ENCODE data around the gene PCGF1.

The PCGF1 gene

DNA sequence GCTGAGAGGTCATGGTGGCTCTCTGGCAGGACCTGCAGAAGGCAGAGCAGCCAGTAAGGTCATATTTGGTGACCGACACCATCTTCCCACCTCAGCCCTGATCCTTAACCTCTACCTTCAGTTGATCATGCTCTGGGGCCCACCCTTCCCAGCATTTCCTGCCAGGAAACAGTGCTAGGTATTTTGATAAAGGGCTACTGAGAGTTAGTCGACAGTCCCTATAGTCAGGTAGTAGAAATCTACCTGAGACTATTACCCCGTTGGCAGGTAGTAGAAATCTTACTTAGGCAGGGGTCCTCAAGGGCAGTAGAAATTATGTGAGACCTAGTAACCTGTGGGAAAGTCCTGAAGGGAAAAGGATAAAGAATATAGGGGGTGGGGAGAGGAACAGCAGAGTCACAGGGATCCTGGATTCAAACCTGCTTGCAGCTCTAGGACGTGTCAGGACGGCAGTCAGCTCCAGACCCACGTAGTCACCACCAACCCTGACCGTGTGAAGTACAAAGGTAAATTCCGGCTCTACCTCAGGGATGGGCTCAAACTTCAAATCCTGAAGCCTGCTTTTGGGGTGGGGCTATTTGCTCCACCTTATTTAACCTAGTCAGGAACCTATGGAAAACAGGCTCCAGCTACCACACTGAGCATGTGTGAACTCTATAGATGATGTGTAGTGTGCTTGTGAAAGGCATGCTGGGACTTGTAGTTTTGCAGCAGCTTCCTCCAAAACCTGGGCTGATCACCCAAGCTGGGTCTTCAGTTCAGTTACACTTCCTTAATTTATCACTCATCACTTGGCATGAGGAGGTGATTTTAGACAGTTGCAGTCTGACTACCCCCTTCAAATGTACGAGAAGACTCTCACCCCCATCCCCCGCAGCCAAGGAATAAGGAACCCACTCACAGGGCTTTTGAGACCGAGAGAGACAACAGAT is 18.5 kb upstream of the PCGF1 start, which contains the start of gene DQX1:
DQX1 (minus strand) TSS at position 515 of the 932 bp plus-strand sequence; CDS start at position 13, 502 bp downstream.
- H3K4me1 ChIP-seq (ENCODE audit: insufficient read depth, low read length) = peaks cover 4% of the 10 kb centered on the region; the same call in 1 of the 2 replicates
- WGBS = 93% methylated on average over 11 of the region's 11 CpGs
- H3K27ac ChIP-seq (ENCODE audit: low read depth, low read length) = no peak within 1 kb of the TSS
- peaks cover 17% of the 10 kb centered on the region; the same call in 1 of the 2 replicates for H3K27me3 ChIP-seq (ENCODE audit: insufficient read depth, low read length)
- H3K36me3 ChIP-seq (ENCODE audit: insufficient read depth, low read length) = peaks cover 21% of the 10 kb centered on the region
- H3K9me3 ChIP-seq (ENCODE audit: insufficient read depth, low read depth, low read length) = no peaks in the 10 kb centered on the region
- no peak within 1 kb of the TSS for H3K4me3 ChIP-seq (ENCODE audit: low read length)
- H3K9ac ChIP-seq (ENCODE audit: low read depth, low read length) = no peak within 1 kb of the TSS

GRCh38 chr2:74524955-74525716 is 17.6 kb upstream of the PCGF1 start:
- WGBS = 91% methylated on average over 10 of the region's 10 CpGs
- Histone ChIP-seq H3K36me3 (ENCODE audit: insufficient read depth, low read length) (peaks cover 21% of the 10 kb centered on the region), H3K9me3 (ENCODE audit: insufficient read depth, low read depth, low read length) (no peaks in the 10 kb centered on the region), H3K27me3 (ENCODE audit: insufficient read depth, low read length) (peaks cover 26% of the 10 kb centered on the region), H3K27ac (ENCODE audit: low read depth, low read length) (no peak overlapping the region), H3K9ac (ENCODE audit: low read depth, low read length) (no peak overlapping the region), H3K4me1 (ENCODE audit: insufficient read depth, low read length) (peaks cover 4% of the 10 kb centered on the region; the same call in 1 of the 2 replicates), H3K4me3 (ENCODE audit: low read length) (no peak overlapping the region)

- no peaks in the 10 kb centered on the region for H3K9me3 ChIP-seq (ENCODE audit: insufficient read depth, low read depth, low read length)
- WGBS = 86% methylated on average over 9 of the region's 9 CpGs
- H3K4me1 ChIP-seq (ENCODE audit: insufficient read depth, low read length) = peaks cover 4% of the 10 kb centered on the region; the same call in 1 of the 2 replicates
- H3K27ac ChIP-seq (ENCODE audit: low read depth, low read length) = no peak overlapping the region
- no peak overlapping the region for H3K4me3 ChIP-seq (ENCODE audit: low read length)
- peaks cover 37% of the 10 kb centered on the region for H3K27me3 ChIP-seq (ENCODE audit: insufficient read depth, low read length)
- H3K36me3 ChIP-seq (ENCODE audit: insufficient read depth, low read length) = peaks cover 21% of the 10 kb centered on the region
- no peak overlapping the region for H3K9ac ChIP-seq (ENCODE audit: low read depth, low read length)
Measured at GRCh38 chr2:74524005-74524404, 16.5 kb upstream of the PCGF1 start.

DNA sequence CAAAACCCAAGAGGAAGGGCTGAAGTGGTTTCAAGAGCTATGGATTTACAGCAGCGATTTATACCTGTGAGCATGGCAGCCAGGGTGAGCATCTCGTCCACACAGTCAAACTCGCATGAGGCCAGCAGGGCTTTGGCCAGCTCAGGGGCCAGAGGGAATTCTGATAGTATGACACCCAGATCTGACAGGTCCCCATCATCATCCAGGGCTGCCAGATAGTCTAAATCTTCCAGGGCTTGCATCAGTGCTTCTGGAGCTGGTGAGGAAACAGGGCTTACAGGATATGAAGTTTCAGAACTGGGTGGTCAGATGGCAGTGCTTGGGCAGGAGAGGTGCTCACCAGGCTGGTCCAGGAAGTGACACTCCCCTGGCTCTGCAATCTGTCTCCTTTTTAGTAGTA is 15.0 kb upstream of the PCGF1 start:
- 86% methylated on average over 3 of the region's 3 CpGs for WGBS

DNA sequence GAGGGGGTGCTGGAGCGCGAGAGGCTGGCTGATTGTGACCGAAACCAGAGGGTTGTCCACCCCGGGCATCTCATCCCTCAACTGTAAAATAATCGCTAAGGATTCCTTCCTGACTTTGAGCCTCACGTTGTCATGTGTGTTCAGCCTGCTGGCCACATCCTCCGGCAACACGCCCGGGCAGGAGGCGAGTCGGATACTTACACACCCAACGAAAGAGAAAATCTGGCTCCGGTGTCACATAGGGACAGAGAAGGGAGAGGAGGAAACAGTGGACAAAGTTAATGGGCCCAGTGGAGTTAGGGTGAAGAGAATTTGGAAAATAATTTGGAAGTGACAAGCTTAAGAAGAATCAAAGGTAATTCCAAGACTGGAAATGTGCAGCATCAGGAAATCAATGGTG is 9.2 kb upstream of the PCGF1 start:
- H3K27me3 ChIP-seq (ENCODE audit: insufficient read depth, low read length) = peaks cover 93% of the 10 kb centered on the region
- 91% methylated on average over 13 of the region's 13 CpGs for WGBS

More for the DNA sequence above, 15.0 kb upstream of the PCGF1 start:
- Histone ChIP-seq H3K36me3 (ENCODE audit: insufficient read depth, low read length) (peaks cover 13% of the 10 kb centered on the region), H3K27me3 (ENCODE audit: insufficient read depth, low read length) (peaks cover 52% of the 10 kb centered on the region), H3K4me1 (ENCODE audit: insufficient read depth, low read length) (no peaks in the 10 kb centered on the region), H3K27ac (ENCODE audit: low read depth, low read length) (no peak overlapping the region), H3K9me3 (ENCODE audit: insufficient read depth, low read depth, low read length) (no peaks in the 10 kb centered on the region), H3K4me3 (ENCODE audit: low read length) (no peak overlapping the region), H3K9ac (ENCODE audit: low read depth, low read length) (no peak overlapping the region)

GRCh38 chr2:74515981-74516633 is 8.6 kb upstream of the PCGF1 start:
- Histone ChIP-seq H3K27me3 (ENCODE audit: insufficient read depth, low read length) (peaks cover 99% of the 10 kb centered on the region), H3K4me1 (ENCODE audit: insufficient read depth, low read length) (0 out of 2 replicates have a peak, but pooled peaks cover 2% of the 10 kb centered on the region), H3K9ac (ENCODE audit: low read depth, low read length) (no peak overlapping the region), H3K9me3 (ENCODE audit: insufficient read depth, low read depth, low read length) (peaks cover 6% of the 10 kb centered on the region; the same call in 1 of the 2 replicates), H3K4me3 (ENCODE audit: low read length) (peak overlapping the region; percentile 37), H3K36me3 (ENCODE audit: insufficient read depth, low read length) (no peaks in the 10 kb centered on the region), H3K27ac (ENCODE audit: low read depth, low read length) (no peak overlapping the region)
- 7% methylated on average over 72 of the region's 72 CpGs for WGBS

More for the DNA sequence above, 9.2 kb upstream of the PCGF1 start:
- H3K4me1 ChIP-seq (ENCODE audit: insufficient read depth, low read length) = 0 out of 2 replicates have a peak, but pooled peaks cover 2% of the 10 kb centered on the region
- H3K27ac ChIP-seq (ENCODE audit: low read depth, low read length) = no peak overlapping the region
- no peaks in the 10 kb centered on the region for H3K36me3 ChIP-seq (ENCODE audit: insufficient read depth, low read length)
- peaks cover 6% of the 10 kb centered on the region; the same call in 1 of the 2 replicates for H3K9me3 ChIP-seq (ENCODE audit: insufficient read depth, low read depth, low read length)
- no peak overlapping the region for H3K9ac ChIP-seq (ENCODE audit: low read depth, low read length)
- no peak overlapping the region for H3K4me3 ChIP-seq (ENCODE audit: low read length)

DNA sequence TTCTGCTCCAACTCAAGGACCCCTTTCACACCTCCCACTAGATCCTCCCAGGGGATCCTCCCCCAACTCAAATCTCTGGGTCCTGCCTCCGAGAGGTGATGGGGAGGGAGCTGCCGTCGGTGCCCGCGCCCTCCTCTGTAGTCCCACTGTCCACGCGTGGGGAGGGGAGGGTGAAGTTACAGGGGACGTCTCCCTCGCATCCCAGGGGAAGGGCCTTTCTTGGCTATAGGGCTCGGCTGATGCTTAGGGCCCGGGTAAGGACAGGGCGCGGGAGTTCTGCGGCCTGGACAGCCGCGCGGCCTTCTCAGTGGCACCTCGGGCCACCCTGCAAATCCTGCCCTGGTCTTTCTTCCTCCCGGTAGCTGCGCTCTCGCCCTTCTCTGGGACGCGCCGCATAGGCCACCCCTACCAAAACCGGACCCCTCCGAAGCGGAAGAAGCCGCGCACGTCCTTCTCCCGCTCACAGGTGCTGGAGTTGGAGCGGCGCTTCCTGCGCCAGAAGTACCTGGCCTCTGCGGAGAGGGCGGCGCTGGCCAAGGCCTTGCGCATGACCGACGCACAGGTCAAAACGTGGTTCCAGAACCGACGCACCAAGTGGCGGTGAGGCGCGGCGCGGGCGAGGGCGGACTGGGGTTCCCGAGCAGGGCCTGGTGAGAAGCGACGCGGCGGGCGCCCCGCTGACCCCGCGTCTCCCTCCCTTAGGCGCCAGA is 7.9 kb upstream of the PCGF1 start:
- Histone ChIP-seq H3K9ac (ENCODE audit: low read depth, low read length) (no peak overlapping the region), H3K36me3 (ENCODE audit: insufficient read depth, low read length) (no peaks in the 10 kb centered on the region), H3K27me3 (ENCODE audit: insufficient read depth, low read length) (peaks cover 100% of the 10 kb centered on the region), H3K27ac (ENCODE audit: low read depth, low read length) (no peak overlapping the region), H3K4me1 (ENCODE audit: insufficient read depth, low read length) (0 out of 2 replicates have a peak, but pooled peaks cover 2% of the 10 kb centered on the region), H3K9me3 (ENCODE audit: insufficient read depth, low read depth, low read length) (peaks cover 6% of the 10 kb centered on the region; the same call in 1 of the 2 replicates), H3K4me3 (ENCODE audit: low read length) (peak overlapping the region; percentile 37)
- 3% methylated on average over 60 of the region's 60 CpGs for WGBS

GRCh38 chr2:74514368-74515270 is 7.1 kb upstream of the PCGF1 start, which contains the start of gene TLX2:
TSS of gene TLX2 (plus strand) at chr2:74514450. CDS start at chr2:74514807, 357 bp downstream.
- H3K27me3 ChIP-seq (ENCODE audit: insufficient read depth, low read length) = peaks cover 100% of the 10 kb centered on the region
- H3K4me3 ChIP-seq (ENCODE audit: low read length) = peak within 1 kb of the TSS; percentile 37
- no peaks in the 10 kb centered on the region for H3K36me3 ChIP-seq (ENCODE audit: insufficient read depth, low read length)
- no peak within 1 kb of the TSS for H3K27ac ChIP-seq (ENCODE audit: low read depth, low read length)
- WGBS = 3% methylated on average over 82 of the region's 82 CpGs
- 0 out of 2 replicates have a peak, but pooled peaks cover 2% of the 10 kb centered on the region for H3K4me1 ChIP-seq (ENCODE audit: insufficient read depth, low read length)
- no peak within 1 kb of the TSS for H3K9ac ChIP-seq (ENCODE audit: low read depth, low read length)
- H3K9me3 ChIP-seq (ENCODE audit: insufficient read depth, low read depth, low read length) = peaks cover 6% of the 10 kb centered on the region; the same call in 1 of the 2 replicates

DNA sequence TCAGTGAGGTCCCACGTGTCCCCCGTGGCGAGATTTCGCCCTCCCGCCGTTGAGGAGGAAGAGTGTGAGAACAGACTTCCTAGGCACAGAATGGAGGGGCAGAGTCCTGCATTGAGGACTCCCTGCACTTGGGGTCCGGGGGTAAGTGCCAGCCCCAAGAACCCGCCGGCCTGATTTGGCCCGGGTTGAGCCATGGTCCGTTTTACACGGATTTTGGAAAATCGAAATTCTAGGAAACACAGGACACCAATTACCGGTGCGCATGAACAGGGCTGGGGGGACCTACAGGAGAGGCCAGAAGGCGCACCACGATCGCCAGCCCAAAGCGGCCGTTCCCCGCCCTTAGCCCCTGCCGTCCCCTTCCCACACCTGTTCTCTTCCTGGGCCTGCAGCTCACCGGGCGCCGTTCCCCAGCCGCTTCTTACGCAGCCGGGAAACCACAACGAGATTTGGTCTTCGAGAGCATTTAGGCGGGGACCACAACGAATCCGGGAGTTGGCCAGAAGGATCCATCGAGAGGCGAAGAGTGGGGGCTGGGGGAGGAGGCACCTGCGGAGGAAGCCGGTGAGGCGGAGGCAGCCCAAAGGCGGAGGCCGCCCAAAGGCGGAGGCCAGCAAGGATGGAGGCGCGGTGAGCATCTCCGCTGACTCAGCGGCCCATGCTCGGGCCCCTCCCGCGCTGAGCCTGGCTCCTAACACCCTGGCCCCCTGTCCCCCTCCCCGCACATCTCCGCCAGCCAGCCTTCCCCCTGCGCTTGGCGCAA is 6.3 kb upstream of the PCGF1 start:
- no peaks in the 10 kb centered on the region for H3K36me3 ChIP-seq (ENCODE audit: insufficient read depth, low read length)
- H3K9ac ChIP-seq (ENCODE audit: low read depth, low read length) = no peak overlapping the region
- WGBS = 1% methylated on average over 52 of the region's 52 CpGs
- H3K27ac ChIP-seq (ENCODE audit: low read depth, low read length) = no peak overlapping the region
- peaks cover 6% of the 10 kb centered on the region; the same call in 1 of the 2 replicates for H3K9me3 ChIP-seq (ENCODE audit: insufficient read depth, low read depth, low read length)
- H3K4me1 ChIP-seq (ENCODE audit: insufficient read depth, low read length) = 0 out of 2 replicates have a peak, but pooled peaks cover 3% of the 10 kb centered on the region
- H3K4me3 ChIP-seq (ENCODE audit: low read length) = peak overlapping the region; percentile 26
- H3K27me3 ChIP-seq (ENCODE audit: insufficient read depth, low read length) = peaks cover 100% of the 10 kb centered on the region
